H1 (cell line): Measurements from ENCODE around the gene UPF2. TPM values are rescaled to one million over a fixed set of nuclear protein-coding genes. Genes with fewer than 3 reads are reported as not detected.

Experiments
- CTCF ChIA-PET: fragments of 300-600 bp; sonication (Branson Sonifier 250); formaldehyde crosslinking; loops from one replicate; lab custom pipeline; 2021; ENCODE audit not compliant: partially characterized antibody; lab: Charles Lee
- POLR2A ChIA-PET: fragments of 300-600 bp; sonication (Branson Sonifier 250); formaldehyde crosslinking; loops from one replicate; lab custom pipeline; 2021; ENCODE audit warnings: inconsistent platforms; ENCODE audit not compliant: partially characterized antibody; lab: Charles Lee
- DNase-seq, 2 experiments: peaks; one replicate each; pipeline versions ENCODE4 v3.0.0 to v3.0.0-alpha.2; 2010 to 2022; ENCODE audit warnings: low spot score in 2 of 2, low read depth in 1 of 2, mixed read lengths in 1 of 2
- FAIRE-seq: peaks from 2 replicates; lab custom pipeline; 2011; peaks lifted over from hg19 to GRCh38; lab: Jason Lieb, UNC
- H2AFZ ChIP-seq: 2 replicates; pipeline ENCODE4 v1.8.1; 2012; ENCODE audit warnings: low read length, inconsistent platforms
- H2AK5ac ChIP-seq: 2 replicates; pipeline ENCODE4 v1.6.1; 2013; ENCODE audit warnings: low read depth, low read length
- H2BK120ac ChIP-seq: replicated peaks from 2 replicates; pipeline ENCODE3; 2013; ENCODE audit warnings: low read depth, low read length, inconsistent platforms
- H2BK12ac ChIP-seq: 2 replicates; pipeline ENCODE4 v1.6.1; 2013; ENCODE audit warnings: low read depth, low read length
- H2BK15ac ChIP-seq: 2 replicates; pipeline ENCODE4 v1.6.1; 2013; ENCODE audit warnings: low read length
- H2BK20ac ChIP-seq: 2 replicates; pipeline ENCODE4 v1.6.1; 2013; ENCODE audit warnings: low read length
- H2BK5ac ChIP-seq: 2 replicates; pipeline ENCODE4 v1.6.1; 2013; ENCODE audit warnings: low read depth, low read length
- H3K14ac ChIP-seq: 2 replicates; pipeline ENCODE4 v1.6.1; 2013; ENCODE audit warnings: inconsistent platforms; ENCODE audit not compliant: insufficient read length
- H3K18ac ChIP-seq: 2 replicates; pipeline ENCODE4 v1.6.1; 2013; ENCODE audit warnings: low read length; ENCODE audit errors: extremely low read depth
- H3K23ac ChIP-seq: 2 replicates; pipeline ENCODE4 v1.6.1; 2013; ENCODE audit warnings: inconsistent platforms; ENCODE audit not compliant: insufficient read length
- H3K23me2 ChIP-seq: 2 replicates; pipeline ENCODE4 v1.6.1; 2013; ENCODE audit warnings: low read depth, low read length
- H3K27ac ChIP-seq: 2 replicates; pipeline ENCODE4 v1.6.1; 2011; ENCODE audit warnings: low read depth, low read length, inconsistent platforms
- H3K27me3 ChIP-seq, 4 experiments: replicated peaks in 1 of 4; 1 replicate in 1 of 4; 2 replicates in 3 of 4; pipeline versions ENCODE4 v1.6.1 to v1.8.1; 2011 to 2013; ENCODE audit warnings: low read length in 3 of 4, mild to moderate bottlenecking in 3 of 4, inconsistent platforms in 2 of 4, mixed read lengths in 2 of 4, moderate library complexity in 1 of 4; ENCODE audit not compliant: control insufficient read depth in 3 of 4, insufficient read depth in 3 of 4; ENCODE audit errors: extremely low read depth in 1 of 4
- H3K36me3 ChIP-seq, 4 experiments: 2 replicates each; pipeline versions ENCODE4 v1.6.1 to v1.8.1; 2011 to 2013; ENCODE audit warnings: mild to moderate bottlenecking in 4 of 4, low read length in 3 of 4, moderate library complexity in 2 of 4, control low read depth in 1 of 4, inconsistent platforms in 1 of 4; ENCODE audit not compliant: insufficient read depth in 4 of 4, control insufficient read depth in 2 of 4
- H3K4ac ChIP-seq: replicated peaks from 2 replicates; pipeline ENCODE3; 2013; ENCODE audit warnings: low read length, low read depth, mixed read lengths, inconsistent platforms; ENCODE audit not compliant: insufficient read length
- H3K4me1 ChIP-seq, 4 experiments: replicated peaks in 1 of 4; 1 replicate in 1 of 4; 2 replicates in 3 of 4; pipeline versions ENCODE4 v1.6.1 to v1.8.1; 2011 to 2013; ENCODE audit warnings: low read length in 3 of 4, inconsistent platforms in 2 of 4, mixed read lengths in 1 of 4; ENCODE audit not compliant: insufficient read depth in 4 of 4, control insufficient read depth in 3 of 4
- H3K4me2 ChIP-seq, 2 experiments: 2 replicates each; pipeline versions ENCODE4 v1.6.1 to v1.8.1; 2011 to 2013; ENCODE audit warnings: low read depth in 2 of 2, low read length in 2 of 2, control low read depth in 1 of 2, inconsistent platforms in 1 of 2, mild to moderate bottlenecking in 1 of 2; ENCODE audit not compliant: insufficient read depth in 1 of 2
- H3K4me3 ChIP-seq, 4 experiments: fragments of 200-600, 300-600 bp in 1 of 4; sonication (generic), shearing (Covaris generic), sonication (Bioruptor Twin) in 1 of 4; 2 replicates each; pipeline versions ENCODE4 v1.5.1 to v1.8.1; 2011 to 2016; ENCODE audit warnings: low read length in 4 of 4, low read depth in 3 of 4, control low read depth in 2 of 4, inconsistent platforms in 2 of 4, mild to moderate bottlenecking in 2 of 4, mixed read lengths in 1 of 4, moderate library complexity in 1 of 4; ENCODE audit not compliant: insufficient read depth in 2 of 4; ENCODE audit errors: extremely low read depth in 1 of 4
- H3K56ac ChIP-seq: replicated peaks from 2 replicates; pipeline ENCODE3; 2013; ENCODE audit warnings: low read depth, mild to moderate bottlenecking, mixed read lengths, low read length, inconsistent platforms; ENCODE audit not compliant: insufficient read length
- H3K79me1 ChIP-seq: 2 replicates; pipeline ENCODE4 v1.6.1; 2013; ENCODE audit warnings: low read depth, low read length, control low read depth
- H3K79me2 ChIP-seq, 2 experiments: 2 replicates each; pipeline versions ENCODE4 v1.6.1 to v1.8.1; 2012 to 2013; ENCODE audit warnings: low read length in 2 of 2, mild to moderate bottlenecking in 2 of 2, inconsistent platforms in 1 of 2; ENCODE audit not compliant: insufficient read depth in 2 of 2, control insufficient read depth in 1 of 2
- H3K9ac ChIP-seq, 4 experiments: replicated peaks in 1 of 4; 1 replicate in 1 of 4; 2 replicates in 3 of 4; pipeline versions ENCODE4 v1.6.1 to v1.8.1; 2011 to 2013; ENCODE audit warnings: low read depth in 3 of 4, low read length in 3 of 4, control low read depth in 2 of 4, mild to moderate bottlenecking in 2 of 4, moderate library complexity in 2 of 4, inconsistent platforms in 1 of 4; ENCODE audit errors: extremely low read depth in 1 of 4
- H3K9me3 ChIP-seq, 2 experiments: 2 replicates each; pipeline versions ENCODE4 v1.6.1 to v1.8.1; 2012 to 2013; ENCODE audit warnings: mild to moderate bottlenecking in 2 of 2, moderate library complexity in 2 of 2, control low read depth in 1 of 2, inconsistent platforms in 1 of 2, low read depth in 1 of 2, low read length in 1 of 2, mixed read lengths in 1 of 2; ENCODE audit not compliant: insufficient read depth in 2 of 2
- H4K20me1 ChIP-seq, 2 experiments: replicated peaks in 1 of 2; 2 replicates each; pipeline versions ENCODE3 to v1.8.1; 2011 to 2013; ENCODE audit warnings: inconsistent platforms in 2 of 2, low read length in 2 of 2, mild to moderate bottlenecking in 1 of 2; ENCODE audit not compliant: insufficient read depth in 2 of 2, control insufficient read depth in 1 of 2
- H4K5ac ChIP-seq: 2 replicates; pipeline ENCODE4 v1.6.1; 2013; ENCODE audit warnings: low read length, low read depth, mixed read lengths, inconsistent platforms; ENCODE audit not compliant: insufficient read length
- H4K8ac ChIP-seq: 2 replicates; pipeline ENCODE4 v1.8.0; 2013; ENCODE audit warnings: mild to moderate bottlenecking, moderate library complexity, low read length, inconsistent platforms; ENCODE audit not compliant: insufficient read depth; ENCODE audit errors: extremely low read depth
- H4K91ac ChIP-seq: replicated peaks from 2 replicates; pipeline ENCODE3; 2013; ENCODE audit warnings: low read length, mixed read lengths, inconsistent platforms; ENCODE audit not compliant: insufficient read length
- EP300 ChIP-seq, 2 experiments: IDR thresholded peaks; 1 replicate in 1 of 2; 2 replicates in 1 of 2; pipeline ENCODE4 v1.6.1; 2011 to 2012; ENCODE audit warnings: low read depth in 2 of 2, low read length in 2 of 2, mild to moderate bottlenecking in 2 of 2, borderline replicate concordance in 1 of 2, inconsistent platforms in 1 of 2, moderate library complexity in 1 of 2
- FOSL1 ChIP-seq: IDR thresholded peaks from 2 replicates; pipeline ENCODE4 v1.6.1; 2011; ENCODE audit warnings: mild to moderate bottlenecking, low read depth, low read length, moderate library complexity; ENCODE audit not compliant: insufficient read depth
- MAX ChIP-seq: IDR thresholded peaks from 2 replicates; pipeline ENCODE4 v1.6.1; 2012; ENCODE audit warnings: inconsistent platforms
- NANOG ChIP-seq: IDR thresholded peaks from 2 replicates; pipeline ENCODE4 v1.6.1; 2011; ENCODE audit warnings: low read length, low read depth, mild to moderate bottlenecking, inconsistent platforms; ENCODE audit not compliant: insufficient read depth, poor library complexity, severe bottlenecking
- SP4 ChIP-seq: IDR thresholded peaks from 2 replicates; pipeline ENCODE4 v1.6.1; 2012; ENCODE audit warnings: low read length, inconsistent platforms
- SRF ChIP-seq: IDR thresholded peaks from 2 replicates; pipeline ENCODE4 v1.6.1; 2011; ENCODE audit warnings: mild to moderate bottlenecking, low read depth, low read length, moderate library complexity
- WGBS, 2 experiments: shearing (Covaris generic) in 1 of 2; methylation state at CpG; one replicate each; pipeline versions ENCODE4 v1.1.6 to v1.1.7; 2013 to 2015; ENCODE audit warnings: low lambda C conversion rate in 2 of 2, mixed read lengths in 2 of 2, inconsistent platforms in 1 of 2, low coverage in 1 of 2, missing lambda C conversion rate in 1 of 2; ENCODE audit not compliant: insufficient replicate concordance in 2 of 2, insufficient coverage in 1 of 2, insufficient read length in 1 of 2; ENCODE audit errors: extremely low coverage in 1 of 2, missing lambda C conversion rate in 1 of 2; 5-methylcytosine and 5-hydroxymethylcytosine counted together
- polyA plus RNA-seq, 7 experiments: library from polyadenylated mRNA; depleted of rRNA in 3 of 7; stranded (reverse) in 5 of 7; unstranded in 2 of 7; fragments of >200 nt in 5 of 7; fragments of 200-250 nt in 2 of 7; gene quantifications; 1 replicate in 5 of 7; 2 replicates in 1 of 7; 4 replicates in 1 of 7; pipeline versions ENCODE4 v1.2.1 to v1.2.3, GENCODE V29; 2011 to 2013; ENCODE audit warnings: missing spikeins in 2 of 7, mixed read lengths in 2 of 7
- total RNA-seq: library from RNA; stranded (reverse); fragmentation: NEBNext Ultra II Directional; extraction: Animal tissue kit (Norgen Biotek cat#: 25700); gene quantifications from 2 replicates; pipeline ENCODE4 v1.2.1, GENCODE V29; 2021

Gene UPF2
- total and polyA plus RNA-seq, 2 of the 8 experiments (the other 6 are each of a cell fraction or from before 2014, with no cell fraction given): 6.2 to 32.8 TPM

- Histone ChIP-seq H2BK5ac (no peak overlapping the region), H3K4me1 (no peaks in the 10 kb centered on the region; a peak in 1 of 7 replicates), H3K4ac (no peak overlapping the region), H2AK5ac (no peak overlapping the region), H3K9ac (no peak overlapping the region), H3K23ac (no peak overlapping the region), H3K27me3 (no peaks in the 10 kb centered on the region), H3K4me3 (no peak overlapping the region), H3K18ac (no peak overlapping the region), H4K8ac (no peak overlapping the region), H2AFZ (no peak overlapping the region), H2BK20ac (no peak overlapping the region), H3K23me2 (no peaks in the 10 kb centered on the region), H2BK15ac (no peak overlapping the region), H3K9me3 (no peaks in the 10 kb centered on the region), H3K56ac (no peak overlapping the region), H4K20me1 (no peaks in the 10 kb centered on the region), H3K27ac (no peak overlapping the region), H3K4me2 (no peak overlapping the region), H4K5ac (no peak overlapping the region), H2BK12ac (no peak overlapping the region), H2BK120ac (no peak overlapping the region), H3K79me2 (peaks cover 0 to 12% of the 10 kb centered on the region in 2 experiments; a peak in 1 of 4 replicates), H3K36me3 (peaks cover 0 to 20% (median 0%) of the 10 kb centered on the region in 4 experiments; a peak in 3 of 8 replicates), H4K91ac (no peak overlapping the region), H3K79me1 (peaks cover 7% of the 10 kb centered on the region), H3K14ac (no peak overlapping the region)
- ChIA-PET CTCF (no interaction called here), POLR2A (interaction anchor here (1.8 kb wide), 1 partner anchor 16 kb away, joined by 3 read pairs; no protein-coding TSS in a partner anchor)
- 81% methylated on average over 9 of the region's 9 CpGs; no CpG with 5 or more reads in 1 of the 2 experiments for WGBS, 2 experiments
- FAIRE-seq: no peak
- DNase-seq: no peak
- TF ChIP-seq MAX: no peak
- TF ChIP-seq SRF: no peak
- no peak for TF ChIP-seq FOSL1
- no peak for TF ChIP-seq SP4
- no peak for TF ChIP-seq NANOG
- no peak for TF ChIP-seq EP300 (IDR thresholded peaks at IDR 0.05; ENCODE audit: borderline replicate concordance in 1 of 2, low read depth in 2 of 2, low read length in 2 of 2)
Observed at GRCh38 chr10:12077580-12078180, 35.1 kb upstream of the UPF2 start.
